GM18526 (cell line): Measurements from ENCODE around the gene PSMD7.

Experiments used
- POLR2A ChIP-seq: IDR thresholded peaks from 3 replicates; pipeline ENCODE4 v1.6.1; 2011; ENCODE audit not compliant: insufficient read length; ENCODE audit errors: extremely low read depth

The PSMD7 gene

DNA sequence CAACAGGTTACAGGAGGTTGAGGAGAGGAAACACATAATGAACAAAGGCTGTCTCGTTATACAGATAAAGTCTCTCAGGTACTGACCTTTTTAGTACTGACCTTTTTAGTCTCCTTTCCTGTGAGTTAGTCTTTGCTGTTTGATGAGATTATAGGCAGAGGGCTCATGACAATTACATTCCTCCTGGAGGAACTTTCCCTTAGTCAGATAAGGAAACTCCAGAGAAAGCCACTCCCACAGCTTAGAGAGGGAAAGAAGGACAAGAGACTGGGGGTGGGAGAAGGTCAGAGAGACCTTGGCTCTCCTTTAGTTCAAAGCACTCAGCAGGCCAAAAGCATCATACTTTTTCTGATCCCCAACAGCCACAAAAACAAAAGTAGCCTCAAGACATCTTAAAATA, 15.3 kb upstream of the PSMD7 start:
- TF ChIP-seq POLR2A, result no peak

GRCh38 chr16:74283716-74284115, 12.9 kb upstream of the PSMD7 start:
- TF ChIP-seq POLR2A, result no peak

- no peak for TF ChIP-seq POLR2A
Measured at GRCh38 chr16:74288065-74288464, 8.5 kb upstream of the PSMD7 start.

- no peak for TF ChIP-seq POLR2A
Measured at GRCh38 chr16:74290356-74290755, 6.3 kb upstream of the PSMD7 start.

- TF ChIP-seq POLR2A, result no peak
Measured at GRCh38 chr16:74291176-74291575, 5.4 kb upstream of the PSMD7 start.

GRCh38 chr16:74291577-74292208, 4.9 kb upstream of the PSMD7 start:
- TF ChIP-seq POLR2A, result no peak

DNA sequence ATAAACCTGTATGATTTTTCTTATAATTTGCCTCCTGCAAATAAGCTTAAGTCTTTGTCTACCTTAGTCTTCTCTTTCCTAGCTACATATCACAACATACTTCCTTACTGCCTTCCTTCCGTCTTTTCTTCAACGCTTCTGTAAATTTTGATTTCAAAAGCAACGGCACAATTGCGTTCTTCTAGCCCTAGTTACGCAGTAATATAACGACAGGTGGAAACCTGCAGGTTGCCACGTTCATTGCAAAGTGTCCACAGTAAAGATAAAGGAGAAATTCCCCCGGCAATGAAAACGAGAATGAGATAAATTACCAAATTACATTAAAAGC, 546 bp upstream of the PSMD7 start:
- TF ChIP-seq POLR2A, result no peak

GRCh38 chr16:74297145-74297665, 591 bp downstream of the PSMD7 start:
- TF ChIP-seq POLR2A, result no peak

DNA sequence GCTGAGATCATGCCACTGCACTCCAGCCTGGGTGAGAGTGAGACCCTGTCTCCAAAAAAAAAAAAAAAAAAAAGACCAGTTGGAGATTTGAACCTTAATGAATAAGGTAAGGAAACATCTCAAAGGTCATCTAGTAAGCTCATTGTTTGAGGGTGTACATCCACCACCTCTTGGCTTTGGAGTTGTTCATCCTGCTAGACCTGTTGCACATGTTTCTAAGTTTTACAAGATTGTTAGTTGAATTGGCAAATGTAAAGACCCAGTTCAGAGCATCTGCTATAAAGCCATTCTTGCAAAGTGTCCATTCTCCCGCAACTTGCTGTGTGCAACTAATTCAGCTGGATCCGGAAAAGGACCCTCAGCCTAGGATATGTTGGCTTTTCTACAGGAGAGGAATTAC, 1.5 kb downstream of the PSMD7 start:
- no peak for TF ChIP-seq POLR2A

DNA sequence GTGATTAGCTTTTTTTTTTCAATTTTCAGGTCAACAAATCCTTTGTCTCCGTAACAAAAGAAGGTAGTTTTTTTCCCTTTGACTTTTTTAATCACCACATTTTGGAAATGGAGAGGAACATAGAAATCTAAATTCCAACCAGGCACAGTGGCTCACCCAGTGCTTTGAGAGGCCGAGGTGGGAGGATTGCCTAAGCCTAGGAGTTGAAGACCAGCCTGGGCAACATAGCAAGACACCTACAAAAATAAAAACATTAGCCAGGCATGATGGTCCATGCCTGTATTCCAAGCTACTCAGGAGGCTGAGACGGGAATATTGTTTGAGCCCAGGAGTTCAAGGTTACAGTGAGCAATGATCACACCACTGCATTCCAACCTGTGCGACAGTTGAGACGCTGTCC, 5.7 kb downstream of the PSMD7 start:
- no peak for TF ChIP-seq POLR2A

GRCh38 chr16:74304164-74304834, 7.7 kb downstream of the PSMD7 start:
- no peak for TF ChIP-seq POLR2A

DNA sequence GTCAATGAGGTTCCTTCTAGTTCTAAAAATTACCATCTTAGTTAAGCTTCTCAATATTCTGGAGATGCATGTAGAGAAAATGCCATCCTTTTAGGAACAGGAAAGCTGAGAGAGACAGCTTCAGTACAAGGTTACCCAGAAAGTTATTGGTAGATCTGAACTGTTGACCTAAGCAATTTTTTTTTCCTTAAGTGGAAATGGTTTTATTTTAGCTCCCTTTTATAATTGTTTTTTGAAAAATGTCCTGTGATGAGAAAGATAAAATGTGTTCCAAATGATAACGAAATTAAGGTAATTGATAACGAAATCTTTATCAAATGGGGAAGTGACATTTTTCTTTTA, 8.2 kb downstream of the PSMD7 start:
- TF ChIP-seq POLR2A, result no peak

DNA sequence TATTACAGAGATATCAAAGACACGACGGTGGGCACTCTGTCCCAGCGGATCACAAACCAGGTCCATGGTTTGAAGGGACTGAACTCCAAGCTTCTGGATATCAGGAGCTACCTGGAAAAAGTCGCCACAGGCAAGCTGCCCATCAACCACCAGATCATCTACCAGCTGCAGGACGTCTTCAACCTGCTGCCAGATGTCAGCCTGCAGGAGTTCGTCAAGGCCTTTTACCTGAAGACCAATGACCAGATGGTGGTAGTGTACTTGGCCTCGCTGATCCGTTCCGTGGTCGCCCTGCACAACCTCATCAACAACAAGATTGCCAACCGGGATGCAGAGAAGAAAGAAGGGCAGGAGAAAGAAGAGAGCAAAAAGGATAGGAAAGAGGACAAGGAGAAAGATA, 8.7 kb downstream of the PSMD7 start:
- no peak for TF ChIP-seq POLR2A

DNA sequence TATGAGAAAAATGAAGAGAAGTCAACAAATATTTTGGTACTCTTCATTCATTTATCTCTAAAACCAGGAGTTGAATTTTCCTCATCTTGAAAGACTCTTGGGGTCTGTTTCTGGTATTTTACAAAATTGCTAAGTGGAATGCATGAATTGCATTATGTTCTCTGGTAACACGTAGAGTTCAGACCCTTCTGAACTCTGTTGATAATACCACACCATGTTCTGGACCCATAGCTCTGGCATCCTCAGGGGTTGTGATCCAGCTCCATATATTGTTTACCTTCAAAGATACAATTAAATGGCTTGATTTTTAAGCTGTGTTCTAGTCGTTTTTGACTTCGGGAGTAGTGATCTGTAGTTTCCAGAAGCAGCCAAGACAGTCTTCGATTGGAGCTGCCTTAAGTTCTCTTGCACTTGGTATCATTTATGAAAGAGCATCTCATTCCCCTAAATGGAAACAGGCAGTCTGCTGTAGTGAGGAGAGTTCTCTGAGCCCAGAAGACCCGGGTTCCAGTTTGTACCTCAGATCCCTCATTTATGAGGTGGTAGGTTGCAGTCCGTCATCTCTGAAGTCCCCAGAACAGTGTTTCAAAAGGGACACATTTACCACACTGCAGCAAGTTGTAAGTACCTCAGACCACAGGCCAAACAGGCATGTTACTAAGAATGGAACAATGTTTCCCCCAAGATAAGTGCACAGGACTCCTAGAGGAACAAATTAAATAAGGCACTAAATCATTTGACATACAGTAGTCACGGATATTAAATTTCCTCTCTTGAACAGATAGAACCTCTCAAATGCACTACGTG, 9.6 kb downstream of the PSMD7 start:
- no peak for TF ChIP-seq POLR2A

DNA sequence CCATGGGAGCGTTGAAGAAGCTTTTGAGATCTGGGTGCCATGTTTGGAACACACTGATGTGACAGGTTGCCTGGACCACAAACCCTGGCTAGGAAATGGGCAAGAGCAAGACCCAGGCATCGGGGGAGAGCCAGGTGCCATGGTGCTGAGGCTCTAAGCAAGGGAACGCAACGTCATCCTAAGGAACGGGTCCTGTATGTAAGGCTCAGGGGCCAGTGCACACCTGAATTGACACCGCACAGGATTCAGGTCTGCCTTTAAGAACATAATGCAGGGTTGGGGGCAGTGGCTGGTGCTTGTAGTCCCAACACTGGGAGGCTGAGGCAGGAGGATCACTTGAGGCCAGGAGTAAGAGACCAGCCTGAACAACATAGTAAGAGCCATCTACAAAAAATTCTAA, 10.8 kb downstream of the PSMD7 start:
- TF ChIP-seq POLR2A, result no peak
